T-helper 17 cell (primary cell): ENCODE measurements around the gene DNAJC15. TPM values are rescaled to one million over a fixed set of nuclear protein-coding genes. Genes with fewer than 3 reads are reported as not detected.
A peak's percentile ranks its signal among the peaks of the same experiment; 100 is the strongest.

Experiments used
- ATAC-seq: fragments of 150-1000 bp; cut with Tn5 transposase; 2 replicates; pipeline ENCODE4 v1.10.0; 2021; ENCODE audit warnings: mild to moderate bottlenecking, moderate library complexity
- DNase-seq, 3 donors: peaks; one replicate each; pipeline versions ENCODE4 v3.0.0 to v3.0.0-alpha.2; 2020 to 2021
- H3K9me3 ChIP-seq: one replicate; pipeline ENCODE4 v1.7.0; 2013; ENCODE audit warnings: low read length, mild to moderate bottlenecking; ENCODE audit not compliant: control insufficient read depth, poor library complexity, severe bottlenecking
- H3K27ac Mint-ChIP-seq: one replicate; pipeline ENCODE4 v1.8.0; 2022; ENCODE audit warnings: mild to moderate bottlenecking, moderate library complexity, mixed read lengths
- H3K27me3 Mint-ChIP-seq: one replicate; pipeline ENCODE4 v1.8.0; 2022; ENCODE audit warnings: mixed read lengths
- H3K36me3 Mint-ChIP-seq: one replicate; pipeline ENCODE4 v1.8.0; 2022; ENCODE audit warnings: low read depth, mixed read lengths
- H3K4me1 Mint-ChIP-seq: one replicate; pipeline ENCODE4 v1.8.0; 2022; ENCODE audit warnings: mild to moderate bottlenecking, mixed read lengths
- H3K4me3 Mint-ChIP-seq: one replicate; pipeline ENCODE4 v1.8.0; 2022; ENCODE audit warnings: mild to moderate bottlenecking, moderate library complexity, mixed read lengths
- total RNA-seq, 4 donors: library from RNA in 2 of 4; stranded (reverse) in 2 of 4; gene quantifications; one replicate each; pipeline ENCODE4 v1.2.3 and lab custom pipeline; 2022 to 2026

DNAJC15 gene
- total RNA-seq, 2 donors from 2014 or later = 6.4 to 8.1 TPM

GRCh38 chr13:43085545-43085944 lies 62.2 kb downstream of the DNAJC15 start:
- DNase-seq (no peak), ATAC-seq (peak; percentile 33)
- peaks cover 3% of the 10 kb centered on the region for H3K4me1 Mint-ChIP-seq
- H3K4me3 Mint-ChIP-seq = no peak overlapping the region
- no peaks in the 10 kb centered on the region for H3K9me3 ChIP-seq
- no peak overlapping the region for H3K27ac Mint-ChIP-seq
- H3K36me3 Mint-ChIP-seq = peaks cover 2% of the 10 kb centered on the region
- H3K27me3 Mint-ChIP-seq = no peaks in the 10 kb centered on the region

DNA sequence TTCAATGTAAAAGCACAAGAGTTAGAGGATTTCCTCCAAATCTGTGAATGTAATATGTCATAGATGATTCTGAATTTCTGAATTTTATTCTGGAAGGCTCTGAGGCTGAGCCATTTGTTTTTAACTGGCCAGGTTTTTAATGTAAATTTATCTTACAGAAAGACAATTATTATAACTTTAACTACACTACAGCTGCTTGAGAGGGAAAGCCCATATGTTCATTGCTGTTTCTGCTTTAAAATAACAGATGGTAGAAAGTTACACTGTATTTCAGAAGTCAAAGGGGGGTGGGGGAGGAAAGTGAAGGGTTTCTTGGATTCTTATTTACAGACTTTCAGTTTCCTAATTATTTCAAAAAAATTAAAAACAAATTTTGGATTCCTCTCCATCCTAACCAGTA lies 62.8 kb downstream of the DNAJC15 start:
- no peak overlapping the region for H3K4me3 Mint-ChIP-seq
- no peaks in the 10 kb centered on the region for H3K9me3 ChIP-seq
- no peak overlapping the region for H3K27ac Mint-ChIP-seq
- no peak for ATAC-seq
- no peak for DNase-seq
- peaks cover 2% of the 10 kb centered on the region for H3K36me3 Mint-ChIP-seq
- peaks cover 3% of the 10 kb centered on the region for H3K4me1 Mint-ChIP-seq
- H3K27me3 Mint-ChIP-seq = no peaks in the 10 kb centered on the region

GRCh38 chr13:43088093-43088511 lies 64.7 kb downstream of the DNAJC15 start:
- Mint-ChIP-seq H3K4me3 (peak overlapping the region; percentile 56), H3K27ac (peak overlapping the region; percentile 16), H3K27me3 (no peaks in the 10 kb centered on the region), H3K36me3 (peaks cover 6% of the 10 kb centered on the region), H3K4me1 (peaks cover 7% of the 10 kb centered on the region)
- H3K9me3 ChIP-seq = no peaks in the 10 kb centered on the region
- DNase-seq = no peak
- no peak for ATAC-seq

DNA sequence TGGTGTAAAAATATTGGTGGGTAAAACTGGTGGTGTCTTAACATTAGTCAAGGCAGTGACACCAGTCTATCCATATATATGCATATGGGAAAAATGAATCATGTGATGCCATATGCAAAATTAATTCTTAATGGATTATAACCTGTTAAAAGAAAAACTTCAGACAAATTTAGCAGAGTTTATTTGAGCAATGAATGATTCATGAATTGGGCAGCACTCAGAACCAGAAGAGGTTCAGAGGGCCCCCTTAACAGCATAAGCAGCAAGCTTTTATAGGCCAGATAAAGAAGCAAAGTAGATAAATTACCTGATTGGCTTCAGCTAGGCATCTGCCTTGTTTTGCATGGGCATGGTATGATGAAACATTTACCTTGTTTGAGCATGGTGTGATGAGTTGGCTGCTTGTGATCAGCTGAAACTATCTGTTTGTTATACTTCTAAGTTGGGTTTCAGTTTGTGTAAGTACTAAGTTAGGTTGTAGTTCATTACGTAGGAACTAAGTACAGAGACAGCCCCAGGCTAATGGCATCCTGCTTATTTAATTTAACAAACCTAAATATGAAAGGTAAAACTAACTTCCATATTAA lies 66.6 kb downstream of the DNAJC15 start:
- no peak overlapping the region for H3K4me3 Mint-ChIP-seq

DNA sequence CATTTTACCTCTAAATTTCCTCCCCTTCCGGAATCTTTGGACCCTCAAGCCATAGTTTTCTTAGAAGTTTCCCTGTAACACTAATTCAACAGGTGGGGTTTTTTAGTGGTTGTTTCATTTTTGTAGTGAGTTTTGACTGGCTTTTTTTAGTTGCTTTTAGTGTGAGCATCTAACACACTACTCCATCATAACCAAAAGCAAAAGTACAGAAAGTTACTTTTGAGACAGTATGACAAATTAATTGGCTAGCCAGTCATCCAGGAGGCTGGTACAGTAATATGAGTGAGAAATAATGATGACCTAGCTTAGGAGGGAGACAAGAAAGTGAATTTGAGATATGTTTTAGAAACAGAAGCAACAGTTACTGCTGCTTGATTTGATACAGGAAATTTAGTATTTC lies 71.5 kb downstream of the DNAJC15 start:
- no peaks in the 10 kb centered on the region for H3K9me3 ChIP-seq
- ATAC-seq = no peak
- Mint-ChIP-seq H3K27ac (peak overlapping the region; percentile 19), H3K4me3 (no peak overlapping the region), H3K36me3 (peaks cover 10% of the 10 kb centered on the region), H3K27me3 (no peaks in the 10 kb centered on the region), H3K4me1 (peaks cover 15% of the 10 kb centered on the region)
- DNase-seq = no peak

More for the DNA sequence above, 66.6 kb downstream of the DNAJC15 start:
- Mint-ChIP-seq H3K27me3 (no peaks in the 10 kb centered on the region), H3K36me3 (peaks cover 6% of the 10 kb centered on the region), H3K27ac (no peak overlapping the region), H3K4me1 (peaks cover 11% of the 10 kb centered on the region)
- no peak for ATAC-seq
- H3K9me3 ChIP-seq = no peaks in the 10 kb centered on the region
- no peak for DNase-seq

GRCh38 chr13:43095771-43096719 lies 72.7 kb downstream of the DNAJC15 start:
- H3K9me3 ChIP-seq = no peaks in the 10 kb centered on the region
- Mint-ChIP-seq H3K4me1 (peaks cover 15% of the 10 kb centered on the region), H3K27ac (no peak overlapping the region), H3K27me3 (no peaks in the 10 kb centered on the region), H3K4me3 (no peak overlapping the region), H3K36me3 (peaks cover 10% of the 10 kb centered on the region)
- no peak for DNase-seq
- ATAC-seq = no peak

GRCh38 chr13:43100667-43101066 lies 77.3 kb downstream of the DNAJC15 start:
- H3K9me3 ChIP-seq = no peaks in the 10 kb centered on the region
- Mint-ChIP-seq H3K27me3 (no peaks in the 10 kb centered on the region), H3K27ac (no peak overlapping the region), H3K36me3 (peaks cover 2% of the 10 kb centered on the region), H3K4me3 (no peak overlapping the region), H3K4me1 (peaks cover 5% of the 10 kb centered on the region)
- ATAC-seq (no peak), DNase-seq (no peak)

GRCh38 chr13:43102304-43102703 lies 78.9 kb downstream of the DNAJC15 start:
- no peaks in the 10 kb centered on the region for H3K9me3 ChIP-seq
- no peak for ATAC-seq
- Mint-ChIP-seq H3K4me1 (peaks cover 5% of the 10 kb centered on the region), H3K36me3 (no peaks in the 10 kb centered on the region), H3K27ac (no peak overlapping the region), H3K4me3 (no peak overlapping the region), H3K27me3 (no peaks in the 10 kb centered on the region)
- DNase-seq = no peak

DNA sequence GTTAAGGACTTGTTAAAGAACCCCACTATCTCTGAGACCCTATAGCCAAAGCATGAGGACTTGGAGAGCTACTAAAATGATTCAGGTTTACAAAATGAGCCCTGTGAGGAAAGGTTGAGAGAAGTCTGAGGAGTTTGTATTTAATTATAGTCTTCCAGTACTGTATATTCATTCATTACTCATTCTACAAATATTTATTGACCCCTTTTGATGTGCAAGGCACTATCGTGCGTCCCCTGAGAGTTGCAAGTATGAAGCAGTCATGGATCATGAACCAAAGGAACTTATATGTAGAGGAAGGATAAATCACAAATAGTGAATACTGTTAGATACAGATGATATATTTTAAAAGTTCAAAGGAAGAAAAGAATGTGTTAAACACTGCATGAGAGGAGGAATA lies 84.4 kb downstream of the DNAJC15 start:
- no peak overlapping the region for H3K4me3 Mint-ChIP-seq
- no peaks in the 10 kb centered on the region for H3K27me3 Mint-ChIP-seq
- no peak for DNase-seq
- ATAC-seq = no peak
- no peak overlapping the region for H3K27ac Mint-ChIP-seq
- peaks cover 8% of the 10 kb centered on the region for H3K36me3 Mint-ChIP-seq
- H3K4me1 Mint-ChIP-seq = no peaks in the 10 kb centered on the region
- no peaks in the 10 kb centered on the region for H3K9me3 ChIP-seq

DNA sequence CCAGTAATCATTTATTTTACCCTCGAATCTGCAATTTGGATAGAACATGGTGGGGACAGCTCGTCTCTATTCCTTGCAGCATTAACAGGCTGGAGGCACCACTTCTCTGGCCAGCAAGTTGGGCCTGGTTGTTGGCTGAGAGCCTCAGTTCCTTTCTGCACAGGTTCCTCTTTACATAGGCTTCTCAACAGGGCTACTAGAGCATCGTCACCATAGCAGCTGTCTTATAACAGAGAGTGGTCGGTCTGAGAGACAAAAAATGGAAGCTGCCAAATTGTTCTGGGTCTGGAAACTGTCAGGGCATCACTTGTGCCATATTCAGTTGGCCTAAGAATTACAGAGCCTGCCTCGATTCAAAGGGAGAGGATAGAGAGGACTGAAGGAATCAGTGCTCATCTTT lies 86.7 kb downstream of the DNAJC15 start:
- Mint-ChIP-seq H3K4me1 (peaks cover 2% of the 10 kb centered on the region), H3K27me3 (no peaks in the 10 kb centered on the region), H3K27ac (no peak overlapping the region), H3K4me3 (no peak overlapping the region), H3K36me3 (peaks cover 8% of the 10 kb centered on the region)
- ATAC-seq (no peak), DNase-seq (no peak)
- no peaks in the 10 kb centered on the region for H3K9me3 ChIP-seq

DNA sequence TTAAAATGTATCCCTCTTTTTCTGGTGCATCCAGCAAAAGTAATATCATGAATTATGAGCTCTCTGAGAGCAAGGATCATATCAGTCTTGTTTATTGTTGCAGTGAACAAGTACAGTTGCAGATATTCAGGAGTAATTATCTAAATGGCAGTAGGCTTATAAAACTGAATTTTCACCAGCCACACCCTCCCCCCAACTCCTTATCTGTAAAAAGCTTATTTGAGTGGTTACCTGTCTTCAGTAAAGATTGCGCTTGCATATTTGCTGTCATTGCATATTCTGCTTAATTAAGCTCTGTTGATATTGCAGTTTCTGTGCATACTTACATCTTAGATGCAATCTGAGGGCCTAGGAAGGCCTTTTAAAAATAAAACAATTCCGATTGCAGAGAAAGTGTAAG lies 87.3 kb downstream of the DNAJC15 start:
- no peak for ATAC-seq
- no peaks in the 10 kb centered on the region for H3K9me3 ChIP-seq
- Mint-ChIP-seq H3K4me3 (no peak overlapping the region), H3K4me1 (peaks cover 2% of the 10 kb centered on the region), H3K27ac (no peak overlapping the region), H3K36me3 (peaks cover 8% of the 10 kb centered on the region), H3K27me3 (no peaks in the 10 kb centered on the region)
- no peak for DNase-seq

DNA sequence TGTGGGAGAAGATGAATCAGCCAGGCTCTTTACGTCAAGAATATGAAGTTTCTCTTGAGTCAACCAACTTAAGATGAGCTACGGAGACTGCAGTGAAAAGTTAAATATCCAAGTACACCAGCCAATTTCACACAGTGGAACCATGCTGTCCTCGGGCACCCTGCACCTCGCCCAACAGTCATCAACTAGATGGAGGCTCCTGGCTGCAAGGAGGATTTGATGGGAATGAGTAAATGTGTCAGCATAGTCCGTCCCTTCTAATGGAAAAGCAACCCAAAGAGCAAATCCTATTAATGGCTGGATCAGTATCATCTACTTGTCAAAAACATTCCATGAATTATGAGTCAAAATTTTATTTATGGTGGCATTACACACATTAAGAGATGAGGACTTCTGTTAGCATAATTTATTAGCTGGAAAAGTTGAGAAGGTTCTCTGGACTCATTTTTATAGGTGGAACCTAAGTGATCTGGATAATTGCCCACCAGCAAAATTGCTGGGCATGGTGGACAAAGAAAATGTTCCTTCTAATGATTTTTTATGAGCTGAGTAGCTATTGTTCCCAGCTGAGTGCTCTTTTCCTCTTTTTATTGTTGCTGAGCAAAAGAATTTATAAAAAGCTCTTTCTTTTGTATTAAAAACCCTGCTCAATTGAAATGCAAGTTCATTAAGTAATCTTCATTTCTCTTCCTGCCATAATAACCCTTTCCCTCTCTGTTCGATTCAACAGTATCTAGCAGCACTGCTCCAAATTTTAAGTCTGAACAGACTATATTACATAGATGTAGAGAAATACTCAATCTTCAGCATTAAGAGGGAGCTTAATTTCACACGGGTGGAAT lies 88.4 kb downstream of the DNAJC15 start:
- Mint-ChIP-seq H3K36me3 (peaks cover 8% of the 10 kb centered on the region), H3K4me1 (peaks cover 2% of the 10 kb centered on the region), H3K4me3 (no peak overlapping the region), H3K27ac (no peak overlapping the region), H3K27me3 (no peaks in the 10 kb centered on the region)
- no peaks in the 10 kb centered on the region for H3K9me3 ChIP-seq
- ATAC-seq = no peak
- no peak for DNase-seq

DNA sequence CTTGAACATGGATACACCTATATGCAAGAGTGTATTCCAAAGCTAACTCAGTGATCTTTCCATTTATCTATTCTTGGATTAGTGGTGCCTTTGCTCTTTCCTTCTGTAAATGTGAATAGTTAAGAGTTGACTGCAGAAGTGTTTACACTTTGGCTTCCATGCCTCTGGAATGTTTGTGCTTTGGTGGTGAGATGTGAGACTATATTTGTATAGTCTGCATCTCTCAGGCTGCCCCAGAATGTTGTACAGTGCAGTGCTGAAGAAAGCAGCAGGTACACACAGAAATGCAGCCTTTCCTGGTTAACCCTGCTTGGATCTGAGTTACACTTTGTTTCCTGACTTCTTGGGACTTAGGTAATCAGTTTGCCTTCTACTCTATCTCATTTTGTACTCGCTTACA lies 90.2 kb downstream of the DNAJC15 start:
- H3K36me3 Mint-ChIP-seq = peaks cover 2% of the 10 kb centered on the region

More for the DNA sequence above, 90.2 kb downstream of the DNAJC15 start:
- peaks cover 2% of the 10 kb centered on the region for H3K4me1 Mint-ChIP-seq
- DNase-seq = no peak
- H3K27ac Mint-ChIP-seq = no peak overlapping the region
- no peak for ATAC-seq
- no peak overlapping the region for H3K4me3 Mint-ChIP-seq
- no peaks in the 10 kb centered on the region for H3K9me3 ChIP-seq
- H3K27me3 Mint-ChIP-seq = peaks cover 3% of the 10 kb centered on the region
